Activated CD4-positive, alpha-beta memory T cell treated with anti-CD3 and anti-CD28 coated beads for 36 hours (primary cell): ENCODE results near the gene PALM3. TPM values are rescaled to one million over a fixed set of nuclear protein-coding genes. Genes with fewer than 3 reads are reported as not detected.

ENCODE experiments used
- CTCF ChIA-PET: fragments of 350-600 bp; sonication (Branson Sonifier 250); formaldehyde crosslinking; loops from one replicate; lab custom pipeline; 2021; ENCODE audit warnings: antibody characterized with exemption, inconsistent platforms; lab: Charles Lee
- POLR2A ChIA-PET: fragments of 350-600 bp; sonication (Branson Sonifier 250); formaldehyde crosslinking; loops from one replicate; lab custom pipeline; 2021; ENCODE audit warnings: antibody characterized with exemption; lab: Charles Lee
- DNase-seq: peaks from one replicate; pipeline ENCODE4 v3.0.0-alpha.2; 2020
- H3K27ac Mint-ChIP-seq: one replicate; pipeline ENCODE4 v1.8.0; 2021; ENCODE audit warnings: mixed read lengths
- H3K27me3 Mint-ChIP-seq: one replicate; pipeline ENCODE4 v1.8.0; 2021; ENCODE audit warnings: mixed read lengths
- H3K36me3 Mint-ChIP-seq: one replicate; pipeline ENCODE4 v1.8.0; 2021; ENCODE audit warnings: mixed read lengths
- H3K4me1 Mint-ChIP-seq: one replicate; pipeline ENCODE4 v1.8.0; 2021; ENCODE audit warnings: low read depth, mixed read lengths
- H3K4me3 Mint-ChIP-seq: one replicate; pipeline ENCODE4 v1.8.0; 2021; ENCODE audit warnings: mild to moderate bottlenecking, mixed read lengths
- H3K9me3 Mint-ChIP-seq: one replicate; pipeline ENCODE4 v1.8.0; 2021; ENCODE audit warnings: mixed read lengths
- intact Hi-C: fragments of 100-400 bp; cut with micrococcal nuclease; formaldehyde crosslinking; loops from one replicate; pipeline ENCODE4 v1.15.1; 2023
- total RNA-seq, 2 experiments: library from RNA; stranded (reverse); gene quantifications; one replicate each; pipeline ENCODE4 v1.2.3, GENCODE V29; 2021

Gene PALM3
- total RNA-seq, result not detected

GRCh38 chr19:14061751-14062557 is at the start of gene PALM3:
PALM3 (minus strand) TSS chr19:14062076; CDS start chr19:14061980, 96 bp downstream.
- DNase-seq, result no peak
- Mint-ChIP-seq H3K9me3 (no peaks in the 10 kb centered on the region), H3K36me3 (no peaks in the 10 kb centered on the region), H3K27me3 (peaks cover 15% of the 10 kb centered on the region), H3K27ac (no peak within 1 kb of the TSS), H3K4me1 (peaks cover 15% of the 10 kb centered on the region), H3K4me3 (no peak within 1 kb of the TSS)
- POLR2A ChIA-PET, result no interaction called here
- CTCF ChIA-PET, result interaction anchor here (3.9 kb wide), 1 partner anchor 9 kb away, joined by 83 read pairs; the partner anchor contains the start of gene MISP3
- intact Hi-C loops, result no loop called here

GRCh38 chr19:14111486-14111885 is 49.6 kb upstream of the PALM3 start:
- CTCF ChIA-PET, result no interaction called here
- Mint-ChIP-seq H3K36me3 (no peaks in the 10 kb centered on the region), H3K4me1 (peaks cover 26% of the 10 kb centered on the region), H3K27ac (no peak overlapping the region), H3K27me3 (no peaks in the 10 kb centered on the region), H3K4me3 (no peak overlapping the region), H3K9me3 (no peaks in the 10 kb centered on the region)
- DNase-seq, result no peak
- POLR2A ChIA-PET, result no interaction called here
- intact Hi-C loops, result no loop called here

GRCh38 chr19:14110650-14111049 is 48.8 kb upstream of the PALM3 start:
- POLR2A ChIA-PET, result interaction anchor here (0.7 kb wide), 1 partner anchor 538 kb away, joined by 3 read pairs; no protein-coding TSS in a partner anchor
- no peak for DNase-seq
- Mint-ChIP-seq H3K9me3 (no peaks in the 10 kb centered on the region), H3K4me3 (no peak overlapping the region), H3K36me3 (no peaks in the 10 kb centered on the region), H3K4me1 (peaks cover 18% of the 10 kb centered on the region), H3K27ac (no peak overlapping the region), H3K27me3 (no peaks in the 10 kb centered on the region)
- intact Hi-C loops, result no loop called here
- CTCF ChIA-PET, result interaction anchor here (1.2 kb wide), 1 partner anchor 26 kb away, joined by 4 read pairs; the partner anchor contains the start of gene ASF1B

GRCh38 chr19:14107581-14108461 is 45.9 kb upstream of the PALM3 start:
- intact Hi-C loops, result no loop called here
- no peak overlapping the region for H3K4me3 Mint-ChIP-seq
- H3K9me3 Mint-ChIP-seq, result no peaks in the 10 kb centered on the region
- H3K4me1 Mint-ChIP-seq, result peaks cover 2% of the 10 kb centered on the region
- CTCF ChIA-PET, result interaction anchor here (0.6 kb wide), 1 partner anchor 47 kb away, joined by 3 read pairs; no protein-coding TSS in a partner anchor
- no peak overlapping the region for H3K27ac Mint-ChIP-seq
- H3K36me3 Mint-ChIP-seq, result peaks cover 2% of the 10 kb centered on the region
- DNase-seq, result no peak
- no peaks in the 10 kb centered on the region for H3K27me3 Mint-ChIP-seq
- POLR2A ChIA-PET, result no interaction called here

- no peak overlapping the region for H3K27ac Mint-ChIP-seq
These were observed 45.0 kb upstream of the PALM3 start for GRCh38 chr19:14106840-14107239.

GRCh38 chr19:14105680-14106079 is 43.8 kb upstream of the PALM3 start:
- Mint-ChIP-seq H3K36me3 (peaks cover 5% of the 10 kb centered on the region), H3K27ac (no peak overlapping the region), H3K9me3 (no peaks in the 10 kb centered on the region), H3K4me1 (no peaks in the 10 kb centered on the region), H3K4me3 (no peak overlapping the region), H3K27me3 (no peaks in the 10 kb centered on the region)
- DNase-seq, result no peak
- intact Hi-C loops, result no loop called here
- ChIA-PET CTCF (no interaction called here), POLR2A (interaction anchor here (1.4 kb wide), 1 partner anchor 23 kb away, joined by 4 read pairs; no protein-coding TSS in a partner anchor)

More at GRCh38 chr19:14106840-14107239, 45.0 kb upstream of the PALM3 start:
- POLR2A ChIA-PET, result no interaction called here
- no peaks in the 10 kb centered on the region for H3K27me3 Mint-ChIP-seq
- peaks cover 2% of the 10 kb centered on the region for H3K36me3 Mint-ChIP-seq
- CTCF ChIA-PET, result no interaction called here
- intact Hi-C loops, result no loop called here
- peaks cover under 1% of the 10 kb centered on the region for H3K4me1 Mint-ChIP-seq
- no peak for DNase-seq
- no peaks in the 10 kb centered on the region for H3K9me3 Mint-ChIP-seq
- no peak overlapping the region for H3K4me3 Mint-ChIP-seq

GRCh38 chr19:14103310-14103709 is 41.4 kb upstream of the PALM3 start:
- Mint-ChIP-seq H3K27ac (no peak overlapping the region), H3K36me3 (peaks cover 6% of the 10 kb centered on the region), H3K9me3 (no peaks in the 10 kb centered on the region), H3K4me1 (no peaks in the 10 kb centered on the region), H3K27me3 (no peaks in the 10 kb centered on the region), H3K4me3 (no peak overlapping the region)
- no peak for DNase-seq
- intact Hi-C loops, result no loop called here
- POLR2A ChIA-PET, result no interaction called here
- CTCF ChIA-PET, result interaction anchor here (1.0 to 1.5 kb wide), 2 partner anchors 12 to 33 kb away, joined by 5 read pairs; partner anchors contain the start of gene ASF1B

- ChIA-PET CTCF (interaction anchor here (1.0 kb wide), 1 partner anchor 13 kb away, joined by 5 read pairs; no protein-coding TSS in a partner anchor), POLR2A (no interaction called here)
- no peak for DNase-seq
- no peak overlapping the region for H3K4me3 Mint-ChIP-seq
- no peaks in the 10 kb centered on the region for H3K9me3 Mint-ChIP-seq
- no peaks in the 10 kb centered on the region for H3K27me3 Mint-ChIP-seq
- H3K27ac Mint-ChIP-seq, result no peak overlapping the region
- intact Hi-C loops, result no loop called here
- H3K36me3 Mint-ChIP-seq, result peaks cover 10% of the 10 kb centered on the region
- H3K4me1 Mint-ChIP-seq, result no peaks in the 10 kb centered on the region
These were observed 40.9 kb upstream of the PALM3 start for GRCh38 chr19:14102756-14103155.

- intact Hi-C loops, result no loop called here
- H3K9me3 Mint-ChIP-seq, result no peaks in the 10 kb centered on the region
- no peak overlapping the region for H3K4me3 Mint-ChIP-seq
- peaks cover 12% of the 10 kb centered on the region for H3K36me3 Mint-ChIP-seq
- POLR2A ChIA-PET, result no interaction called here
- DNase-seq, result no peak
- no peak overlapping the region for H3K27ac Mint-ChIP-seq
- CTCF ChIA-PET, result no interaction called here
- H3K4me1 Mint-ChIP-seq, result no peaks in the 10 kb centered on the region
- no peaks in the 10 kb centered on the region for H3K27me3 Mint-ChIP-seq
These were observed 40.3 kb upstream of the PALM3 start for GRCh38 chr19:14102102-14102696.

- POLR2A ChIA-PET, result no interaction called here
- intact Hi-C loops, result no loop called here
- Mint-ChIP-seq H3K4me3 (no peak overlapping the region), H3K9me3 (no peaks in the 10 kb centered on the region), H3K36me3 (peaks cover 17% of the 10 kb centered on the region), H3K27me3 (no peaks in the 10 kb centered on the region), H3K4me1 (no peaks in the 10 kb centered on the region), H3K27ac (no peak overlapping the region)
- DNase-seq, result no peak
- CTCF ChIA-PET, result interaction anchor here (0.9 kb wide), 1 partner anchor 13 kb away, joined by 3 read pairs; no protein-coding TSS in a partner anchor
These were observed 39.2 kb upstream of the PALM3 start for GRCh38 chr19:14101003-14101545.

GRCh38 chr19:14097532-14098151 is 35.8 kb upstream of the PALM3 start:
- H3K27ac Mint-ChIP-seq, result no peak overlapping the region
- POLR2A ChIA-PET, result no interaction called here
- H3K4me1 Mint-ChIP-seq, result peaks cover 4% of the 10 kb centered on the region
- H3K27me3 Mint-ChIP-seq, result no peaks in the 10 kb centered on the region
- no peak overlapping the region for H3K4me3 Mint-ChIP-seq
- intact Hi-C loops, result no loop called here
- H3K9me3 Mint-ChIP-seq, result peaks cover 11% of the 10 kb centered on the region
- peaks cover 23% of the 10 kb centered on the region for H3K36me3 Mint-ChIP-seq
- CTCF ChIA-PET, result no interaction called here
- DNase-seq, result no peak
